Thymus (tissue), 11 donors: ENCODE results near the gene SSR3. TPM values are rescaled to one million over a fixed set of nuclear protein-coding genes. Genes with fewer than 3 reads are reported as not detected.

Experiments used
- DNase-seq, 9 donors: peaks; one replicate each; pipeline ENCODE4 v3.0.0-alpha.2; 2013; ENCODE audit warnings: low spot score in 9 of 9, low read depth in 6 of 9, missing footprints in 1 of 9
- H3K27ac ChIP-seq, 2 donors: one replicate each; pipeline ENCODE4 v1.5.1; 2013; ENCODE audit warnings: control low read depth in 1 of 2, low read depth in 1 of 2, low read length in 1 of 2, mild to moderate bottlenecking in 1 of 2, moderate library complexity in 1 of 2
- H3K27me3 ChIP-seq, 2 donors: one replicate each; pipeline ENCODE4 v1.5.1; 2013; ENCODE audit warnings: low read length in 1 of 2; ENCODE audit not compliant: control insufficient read depth in 2 of 2, insufficient read depth in 1 of 2
- H3K36me3 ChIP-seq, 2 donors: one replicate each; pipeline ENCODE4 v1.5.1; 2013; ENCODE audit warnings: low read length in 1 of 2, mild to moderate bottlenecking in 1 of 2, moderate library complexity in 1 of 2; ENCODE audit not compliant: control insufficient read depth in 2 of 2, insufficient read depth in 2 of 2
- H3K4me1 ChIP-seq, 2 donors: one replicate each; pipeline ENCODE4 v1.5.1; 2013; ENCODE audit warnings: low read length in 2 of 2; ENCODE audit not compliant: control insufficient read depth in 2 of 2, insufficient read depth in 2 of 2
- H3K4me3 ChIP-seq, 2 donors: one replicate each; pipeline ENCODE4 v1.5.1; 2013; ENCODE audit warnings: low read length in 2 of 2, control low read depth in 1 of 2, mild to moderate bottlenecking in 1 of 2
- H3K9me3 ChIP-seq, 2 donors: one replicate each; pipeline ENCODE4 v1.5.1; 2013; ENCODE audit warnings: low read length in 1 of 2, mild to moderate bottlenecking in 1 of 2; ENCODE audit not compliant: control insufficient read depth in 2 of 2, insufficient read depth in 1 of 2
- WGBS: extraction: QIAGEN DNeasy Blood & Tissue Kit; methylation state at CpG from one replicate; pipeline ENCODE4 v1.1.7; 2013; 5-methylcytosine and 5-hydroxymethylcytosine counted together
- polyA plus RNA-seq: library from polyadenylated mRNA; stranded (reverse); fragments of 200-250 nt; gene quantifications from one replicate; pipeline ENCODE4 v1.2.3, GENCODE V29; 2013
- total RNA-seq: library from RNA; stranded (reverse); fragments of 120-200 nt; gene quantifications from one replicate; pipeline ENCODE4 v1.2.4, GENCODE V29; 2013
- donor health status: healthy.

Gene SSR3
- total and polyA plus RNA-seq, 2 donors = 79.1 to 83.6 TPM

- no peaks in the 10 kb centered on the region for H3K36me3 ChIP-seq
- WGBS = 33% methylated on average over 1 of the region's 1 CpG
- H3K27ac ChIP-seq = no peak overlapping the region
- no peak overlapping the region for H3K4me3 ChIP-seq
- H3K27me3 ChIP-seq = peaks cover 0 to 40% of the 10 kb centered on the region in 2 donors
- no peaks in the 10 kb centered on the region for H3K9me3 ChIP-seq
- peaks cover 0 to 2% of the 10 kb centered on the region in 2 donors for H3K4me1 ChIP-seq
- DNase-seq = no peak
Measured at GRCh38 chr3:156516961-156517360, 38.0 kb downstream of the SSR3 start.

- H3K4me3 ChIP-seq = no peak overlapping the region
- peaks cover 0 to 33% of the 10 kb centered on the region in 2 donors for H3K27me3 ChIP-seq
- no peaks in the 10 kb centered on the region for H3K9me3 ChIP-seq
- no peaks in the 10 kb centered on the region for H3K36me3 ChIP-seq
- peaks cover 0 to 2% of the 10 kb centered on the region in 2 donors for H3K4me1 ChIP-seq
- WGBS = 95% methylated on average over 3 of the region's 3 CpGs
- H3K27ac ChIP-seq = peak overlapping the region in 1 of 2 donors; percentile 34
- no peak for DNase-seq
Measured at GRCh38 chr3:156516284-156516683, 38.6 kb downstream of the SSR3 start.

- H3K4me3 ChIP-seq = no peak overlapping the region
- H3K36me3 ChIP-seq = no peaks in the 10 kb centered on the region
- H3K27me3 ChIP-seq = peaks cover 0 to 19% of the 10 kb centered on the region in 2 donors
- H3K9me3 ChIP-seq = no peaks in the 10 kb centered on the region
- DNase-seq = no peak
- 94% methylated on average over 5 of the region's 5 CpGs for WGBS
- H3K4me1 ChIP-seq = peaks cover 0 to 2% of the 10 kb centered on the region in 2 donors
- H3K27ac ChIP-seq = no peak overlapping the region
Measured at GRCh38 chr3:156513619-156514018, 41.3 kb downstream of the SSR3 start.

GRCh38 chr3:156511987-156512677, 42.8 kb downstream of the SSR3 start:
- H3K4me1 ChIP-seq = peaks cover 0 to 2% of the 10 kb centered on the region in 2 donors
- H3K27ac ChIP-seq = no peak overlapping the region
- DNase-seq = peak in 3 of 9 donors; percentile 1 to 38 (median 10)
- H3K9me3 ChIP-seq = no peaks in the 10 kb centered on the region
- no peak overlapping the region for H3K4me3 ChIP-seq
- 79% methylated on average over 2 of the region's 2 CpGs for WGBS
- no peaks in the 10 kb centered on the region for H3K36me3 ChIP-seq
- peaks cover 0 to 12% of the 10 kb centered on the region in 2 donors for H3K27me3 ChIP-seq

GRCh38 chr3:156509189-156510174, 45.4 kb downstream of the SSR3 start:
- H3K4me1 ChIP-seq = peaks cover 0 to 2% of the 10 kb centered on the region in 2 donors
- H3K27me3 ChIP-seq = peaks cover 0 to 6% of the 10 kb centered on the region in 2 donors
- 76% methylated on average over 5 of the region's 5 CpGs for WGBS
- H3K36me3 ChIP-seq = no peaks in the 10 kb centered on the region
- no peaks in the 10 kb centered on the region for H3K9me3 ChIP-seq
- no peak overlapping the region for H3K4me3 ChIP-seq
- peak in 8 of 9 donors; percentile 35 to 82 (median 45) for DNase-seq
- no peak overlapping the region for H3K27ac ChIP-seq

- DNase-seq = no peak
Measured at GRCh38 chr3:156507285-156507684, 47.6 kb downstream of the SSR3 start.

GRCh38 chr3:156498307-156498706, 56.6 kb downstream of the SSR3 start:
- Histone ChIP-seq H3K36me3 (no peaks in the 10 kb centered on the region), H3K4me1 (no peaks in the 10 kb centered on the region), H3K9me3 (no peaks in the 10 kb centered on the region), H3K4me3 (no peak overlapping the region), H3K27ac (no peak overlapping the region), H3K27me3 (no peaks in the 10 kb centered on the region)
- WGBS = 94% methylated on average over 5 of the region's 5 CpGs
- no peak for DNase-seq

More at GRCh38 chr3:156507285-156507684, 47.6 kb downstream of the SSR3 start:
- no peak overlapping the region for H3K27ac ChIP-seq
- H3K27me3 ChIP-seq = peaks cover 0 to 3% of the 10 kb centered on the region in 2 donors
- H3K36me3 ChIP-seq = no peaks in the 10 kb centered on the region
- H3K4me1 ChIP-seq = peaks cover 0 to under 1% of the 10 kb centered on the region in 2 donors
- no peak overlapping the region for H3K4me3 ChIP-seq
- H3K9me3 ChIP-seq = no peaks in the 10 kb centered on the region

- H3K4me3 ChIP-seq = no peak overlapping the region
- WGBS = 88% methylated on average over 1 of the region's 1 CpG
- no peaks in the 10 kb centered on the region for H3K27me3 ChIP-seq
- H3K4me1 ChIP-seq = no peaks in the 10 kb centered on the region
- H3K27ac ChIP-seq = peak overlapping the region in 1 of 2 donors; percentile 58
- H3K9me3 ChIP-seq = no peaks in the 10 kb centered on the region
- H3K36me3 ChIP-seq = no peaks in the 10 kb centered on the region
- DNase-seq = no peak
Measured at GRCh38 chr3:156497326-156497725, 57.6 kb downstream of the SSR3 start.

- no peaks in the 10 kb centered on the region for H3K9me3 ChIP-seq
- no peaks in the 10 kb centered on the region for H3K36me3 ChIP-seq
- no peak overlapping the region for H3K27ac ChIP-seq
- no peaks in the 10 kb centered on the region for H3K27me3 ChIP-seq
- no peaks in the 10 kb centered on the region for H3K4me1 ChIP-seq
- H3K4me3 ChIP-seq = no peak overlapping the region
- no peak for DNase-seq
- 100% methylated on average over 1 of the region's 1 CpG for WGBS
Measured at GRCh38 chr3:156495816-156496215, 59.1 kb downstream of the SSR3 start.
